Fibroblast of the aortic adventitia (primary cell): ENCODE measurements around the gene MAGI3. TPM values are rescaled to one million over a fixed set of nuclear protein-coding genes. Genes with fewer than 3 reads are reported as not detected.

ENCODE experiments used
- DNase-seq: peaks from one replicate; pipeline ENCODE4 v3.0.0-alpha.2; 2010; ENCODE audit warnings: low read depth
- H3K4me3 ChIP-seq: 2 replicates; pipeline ENCODE4 v1.5.1; 2011; ENCODE audit warnings: low read depth, mild to moderate bottlenecking, control low read depth, low read length, moderate library complexity
- total RNA-seq: library from RNA; depleted of rRNA; stranded (reverse); fragments of >200 nt; gene quantifications from 2 replicates; pipeline ENCODE4 v1.2.3, GENCODE V29; 2012; ENCODE audit warnings: low replicate concordance
- TF ChIP-seq, protein P1 (sequence below): IDR thresholded peaks from 2 replicates; pipeline ENCODE4 v1.5.1; 2011; ENCODE audit warnings: mild to moderate bottlenecking, low read length, control low read depth, inconsistent platforms; ENCODE audit not compliant: insufficient read depth

MAGI3 gene
- total RNA-seq, 1 donor: 16.1 TPM

DNA sequence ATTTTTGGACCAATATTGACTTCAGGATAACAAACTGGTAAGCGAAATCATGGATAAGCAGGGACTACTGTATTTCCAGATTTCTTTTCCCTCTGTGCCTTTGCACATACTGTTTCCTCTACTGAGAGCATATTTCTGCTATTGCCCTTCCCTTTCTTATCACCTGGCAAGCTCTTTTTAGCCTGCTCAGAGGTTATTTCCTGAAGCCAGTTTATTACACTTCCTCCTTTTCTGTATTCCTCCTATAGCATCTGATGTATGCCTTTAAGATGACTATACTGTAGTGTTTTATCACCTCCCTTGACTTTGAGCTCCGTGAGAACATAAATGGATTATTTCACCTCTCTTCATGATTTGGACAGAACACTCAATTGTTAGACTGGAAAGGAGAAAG, 49.0 kb downstream of the MAGI3 start:
- TF ChIP-seq, protein P1, sequence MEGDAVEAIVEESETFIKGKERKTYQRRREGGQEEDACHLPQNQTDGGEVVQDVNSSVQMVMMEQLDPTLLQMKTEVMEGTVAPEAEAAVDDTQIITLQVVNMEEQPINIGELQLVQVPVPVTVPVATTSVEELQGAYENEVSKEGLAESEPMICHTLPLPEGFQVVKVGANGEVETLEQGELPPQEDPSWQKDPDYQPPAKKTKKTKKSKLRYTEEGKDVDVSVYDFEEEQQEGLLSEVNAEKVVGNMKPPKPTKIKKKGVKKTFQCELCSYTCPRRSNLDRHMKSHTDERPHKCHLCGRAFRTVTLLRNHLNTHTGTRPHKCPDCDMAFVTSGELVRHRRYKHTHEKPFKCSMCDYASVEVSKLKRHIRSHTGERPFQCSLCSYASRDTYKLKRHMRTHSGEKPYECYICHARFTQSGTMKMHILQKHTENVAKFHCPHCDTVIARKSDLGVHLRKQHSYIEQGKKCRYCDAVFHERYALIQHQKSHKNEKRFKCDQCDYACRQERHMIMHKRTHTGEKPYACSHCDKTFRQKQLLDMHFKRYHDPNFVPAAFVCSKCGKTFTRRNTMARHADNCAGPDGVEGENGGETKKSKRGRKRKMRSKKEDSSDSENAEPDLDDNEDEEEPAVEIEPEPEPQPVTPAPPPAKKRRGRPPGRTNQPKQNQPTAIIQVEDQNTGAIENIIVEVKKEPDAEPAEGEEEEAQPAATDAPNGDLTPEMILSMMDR: no peak
- no peak overlapping the region for H3K4me3 ChIP-seq
- no peak for DNase-seq

DNA sequence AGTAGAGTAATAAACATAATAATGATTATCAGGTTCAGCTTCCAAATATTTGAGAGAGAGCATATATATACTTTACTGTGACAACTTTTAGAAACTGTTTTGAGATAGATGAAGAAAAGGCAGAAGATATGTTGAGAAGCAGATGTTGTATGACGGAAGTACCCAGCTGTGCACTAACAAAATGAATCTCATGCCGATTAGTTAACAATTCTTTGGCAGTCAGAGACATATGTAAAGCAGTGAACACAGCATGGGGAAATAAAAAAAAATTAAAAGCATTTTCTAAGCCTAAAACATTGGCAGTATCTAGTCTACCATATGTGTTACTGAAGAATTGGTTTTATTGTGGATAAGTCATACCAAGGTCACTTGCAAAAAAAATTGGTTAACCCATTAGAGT, 51.8 kb downstream of the MAGI3 start:
- DNase-seq: no peak
- TF ChIP-seq, protein P1: no peak
- H3K4me3 ChIP-seq: no peak overlapping the region

DNA sequence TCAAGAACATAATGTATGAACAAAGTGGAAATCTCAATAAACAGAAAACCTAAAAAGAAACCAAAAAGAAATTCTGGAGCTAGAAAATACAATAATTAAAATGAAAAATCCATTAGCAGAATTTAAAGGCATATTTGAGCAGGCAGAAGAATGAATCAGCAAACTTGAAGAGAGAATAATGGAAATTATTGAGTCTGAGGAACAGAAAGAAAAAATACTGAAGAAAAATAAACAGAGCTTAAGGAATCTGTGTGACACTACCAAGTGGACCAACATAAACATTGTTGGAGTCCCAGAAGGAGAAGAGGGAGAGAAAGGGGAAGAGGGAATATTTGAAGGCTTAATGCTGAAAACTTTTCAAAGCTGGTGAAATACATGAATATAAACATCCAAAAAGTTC, 54.5 kb downstream of the MAGI3 start:
- TF ChIP-seq, protein P1: no peak
- no peak overlapping the region for H3K4me3 ChIP-seq
- DNase-seq: no peak

DNA sequence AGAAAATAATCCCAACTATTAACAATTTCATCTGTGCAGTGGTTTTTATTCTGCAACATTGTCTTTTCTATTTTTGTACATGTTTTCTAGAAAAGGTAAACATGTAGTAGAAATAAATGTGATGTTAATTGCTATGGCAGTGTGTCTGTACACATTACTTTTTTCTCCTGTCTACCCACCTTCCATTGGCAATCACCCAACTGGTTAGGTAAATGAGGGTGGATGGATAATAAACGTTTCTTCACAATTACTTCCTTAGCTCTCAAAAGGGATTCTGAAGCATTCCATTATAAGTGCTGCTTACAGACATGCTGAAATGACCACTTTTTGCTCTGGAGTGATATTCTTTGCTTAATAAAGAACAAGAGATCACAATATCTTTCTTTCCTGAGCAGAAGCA, 61.4 kb downstream of the MAGI3 start:
- no peak overlapping the region for H3K4me3 ChIP-seq
- DNase-seq: no peak
- TF ChIP-seq, protein P1: no peak

DNA sequence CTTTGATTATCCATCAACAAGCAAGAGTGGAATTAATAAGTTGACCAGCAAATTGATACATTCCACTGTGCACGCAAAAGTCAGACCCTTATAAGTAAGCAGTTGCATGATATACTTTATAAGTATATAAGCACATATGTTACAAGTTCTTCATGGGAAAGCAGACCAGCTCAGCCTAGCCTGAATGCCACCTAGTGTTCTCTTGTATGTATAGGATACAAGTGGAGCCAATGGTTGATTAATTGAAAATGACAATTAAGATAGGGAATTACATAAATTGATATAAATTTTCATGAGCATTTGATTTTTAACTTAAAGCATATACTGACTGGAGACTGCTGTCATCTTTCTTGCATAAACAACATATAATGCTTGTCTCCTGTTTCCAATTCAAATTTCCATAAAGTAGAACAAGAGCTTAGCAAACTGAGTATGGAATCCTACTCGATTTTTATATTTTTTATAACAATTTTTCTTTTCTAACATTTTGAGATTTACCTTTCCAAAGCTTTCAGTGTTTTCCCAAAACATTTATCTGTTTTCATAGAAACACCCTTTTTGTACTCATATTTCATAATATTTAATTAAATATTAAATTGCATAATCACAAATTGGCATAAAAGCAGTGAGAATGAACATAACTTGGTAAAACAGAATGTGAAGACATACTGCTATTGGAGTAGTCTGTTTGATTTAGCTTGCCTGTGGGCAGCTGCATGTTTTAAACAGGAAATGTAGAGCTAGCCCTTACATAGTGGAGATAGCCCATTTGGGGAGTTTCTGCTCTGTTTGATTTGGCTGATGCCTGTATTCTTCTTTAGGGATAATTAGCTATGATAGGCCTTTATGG, 62.8 kb downstream of the MAGI3 start:
- DNase-seq: peak; percentile 69
- TF ChIP-seq, protein P1: peak; percentile 67
- no peak overlapping the region for H3K4me3 ChIP-seq

DNA sequence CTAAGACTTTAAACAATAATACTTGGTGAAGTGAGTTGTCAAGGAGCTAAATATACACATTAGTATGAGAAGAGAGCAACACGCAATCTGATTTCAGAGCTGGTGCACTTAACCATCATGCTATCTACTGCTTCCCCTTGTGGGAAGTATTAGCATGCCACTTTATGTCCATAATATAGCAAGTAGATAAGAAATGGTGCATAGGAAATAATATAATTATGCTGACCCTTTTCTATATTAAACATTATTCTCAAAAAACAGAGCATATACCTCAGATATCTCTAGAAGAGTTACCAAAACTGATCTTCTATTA, 63.4 kb downstream of the MAGI3 start:
- H3K4me3 ChIP-seq: no peak overlapping the region
- DNase-seq: no peak
- TF ChIP-seq, protein P1: peak; percentile 39

DNA sequence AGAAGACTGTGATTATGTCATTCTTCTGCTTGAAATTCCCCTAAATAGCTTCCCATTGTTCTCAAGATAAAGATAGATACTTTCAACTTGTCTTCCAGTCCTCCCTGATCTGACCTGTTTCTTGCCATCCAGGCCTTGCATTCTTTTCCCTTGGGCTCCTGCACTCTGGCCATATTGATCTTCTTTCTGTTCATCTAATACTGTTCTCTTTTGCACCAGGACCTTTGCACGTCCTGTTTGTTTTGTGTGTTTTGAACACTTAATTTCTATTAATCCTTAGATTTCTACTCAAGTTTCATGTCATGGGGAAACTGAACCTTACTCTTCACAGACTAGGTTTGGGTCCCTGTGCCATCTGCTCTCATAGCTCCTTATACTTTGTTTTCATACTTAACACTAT, 65.1 kb downstream of the MAGI3 start:
- H3K4me3 ChIP-seq: no peak overlapping the region
- DNase-seq: peak; percentile 9
- TF ChIP-seq, protein P1: no peak
